ENCODE data around the gene EFNA5. TPM values are rescaled to one million over a fixed set of nuclear protein-coding genes. Genes with fewer than 3 reads are reported as not detected.

Gene EFNA5
- total RNA-seq, 4 donors from 2014 or later, result 7.7 to 18.6 (median 9.9) TPM

DNA sequence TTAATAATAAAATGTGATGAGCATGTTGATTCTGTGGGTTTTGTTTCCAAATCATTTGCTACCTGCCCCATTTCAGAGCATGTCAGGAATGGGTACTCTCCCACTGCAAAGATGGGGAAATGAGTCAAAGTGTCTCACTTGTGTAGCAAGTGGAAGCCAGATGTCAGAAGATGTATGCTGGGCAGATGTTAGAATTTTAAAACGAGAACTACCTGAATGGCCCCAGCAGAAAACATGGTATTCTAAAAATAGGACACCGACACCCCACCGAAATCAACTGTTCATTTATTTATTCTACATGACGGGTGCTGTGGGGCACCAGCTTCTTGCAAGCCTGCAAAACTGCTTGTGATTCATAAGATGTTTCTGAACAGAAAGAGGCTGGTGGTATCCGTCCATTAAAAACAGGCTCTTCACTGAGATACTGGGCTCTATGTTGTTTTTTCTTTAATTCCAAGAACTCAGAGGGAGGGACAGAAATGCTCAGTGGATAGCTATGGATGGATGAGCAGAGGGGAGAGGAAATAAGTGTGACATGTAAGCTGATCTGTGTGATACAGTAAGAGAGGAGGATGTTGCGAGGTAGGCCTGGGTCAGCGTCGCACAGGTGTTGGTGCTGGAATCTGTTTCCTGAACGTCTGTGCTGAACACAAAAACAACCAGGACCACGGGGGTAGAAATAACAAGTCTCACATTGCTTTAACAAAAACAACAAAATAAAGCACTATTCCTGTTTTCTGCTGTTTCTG, 157.2 kb downstream of the EFNA5 start:
- TF ChIP-seq, protein P1, sequence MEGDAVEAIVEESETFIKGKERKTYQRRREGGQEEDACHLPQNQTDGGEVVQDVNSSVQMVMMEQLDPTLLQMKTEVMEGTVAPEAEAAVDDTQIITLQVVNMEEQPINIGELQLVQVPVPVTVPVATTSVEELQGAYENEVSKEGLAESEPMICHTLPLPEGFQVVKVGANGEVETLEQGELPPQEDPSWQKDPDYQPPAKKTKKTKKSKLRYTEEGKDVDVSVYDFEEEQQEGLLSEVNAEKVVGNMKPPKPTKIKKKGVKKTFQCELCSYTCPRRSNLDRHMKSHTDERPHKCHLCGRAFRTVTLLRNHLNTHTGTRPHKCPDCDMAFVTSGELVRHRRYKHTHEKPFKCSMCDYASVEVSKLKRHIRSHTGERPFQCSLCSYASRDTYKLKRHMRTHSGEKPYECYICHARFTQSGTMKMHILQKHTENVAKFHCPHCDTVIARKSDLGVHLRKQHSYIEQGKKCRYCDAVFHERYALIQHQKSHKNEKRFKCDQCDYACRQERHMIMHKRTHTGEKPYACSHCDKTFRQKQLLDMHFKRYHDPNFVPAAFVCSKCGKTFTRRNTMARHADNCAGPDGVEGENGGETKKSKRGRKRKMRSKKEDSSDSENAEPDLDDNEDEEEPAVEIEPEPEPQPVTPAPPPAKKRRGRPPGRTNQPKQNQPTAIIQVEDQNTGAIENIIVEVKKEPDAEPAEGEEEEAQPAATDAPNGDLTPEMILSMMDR (IDR thresholded peaks at IDR 0.05; ENCODE audit: low read depth), result no peak

DNA sequence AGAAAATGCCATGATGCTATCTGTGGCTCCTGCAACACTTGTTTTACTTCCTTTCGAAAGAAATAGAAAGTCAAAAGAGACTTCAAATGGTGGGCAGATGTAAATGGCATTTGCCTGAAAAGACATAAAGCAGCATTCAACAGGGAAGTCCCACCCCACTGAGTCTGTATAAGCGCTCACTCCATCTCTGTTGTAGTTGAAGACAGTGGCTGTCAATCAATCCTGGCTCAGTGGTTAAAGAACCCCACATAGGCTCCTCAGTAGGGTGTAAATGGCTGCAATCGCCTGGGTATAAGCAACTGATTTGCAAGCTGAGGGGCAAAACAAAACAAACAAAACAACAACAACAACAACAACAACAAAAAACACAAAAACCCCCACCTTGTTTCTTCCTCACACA, 158.7 kb downstream of the EFNA5 start:
- TF ChIP-seq, protein P1 (IDR thresholded peaks at IDR 0.05; ENCODE audit: low read depth), result no peak

DNA sequence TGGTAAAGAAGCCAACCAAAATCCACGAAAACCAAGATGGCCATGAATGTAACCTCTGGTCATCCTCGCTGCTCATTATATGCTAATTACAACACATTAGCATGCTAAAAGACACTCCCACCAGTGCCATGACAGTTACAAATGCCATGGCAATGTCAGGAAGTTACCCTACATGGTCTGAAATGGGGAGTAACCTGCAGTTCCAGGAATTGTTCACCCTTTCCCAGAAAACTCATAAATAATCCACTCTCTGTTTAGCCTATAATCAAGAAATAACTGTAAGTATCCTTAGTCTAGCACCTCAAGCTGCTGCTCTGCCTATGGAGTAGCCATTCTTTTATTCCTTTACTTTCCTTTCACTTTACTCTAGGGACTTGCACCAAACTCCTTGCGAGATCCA, 160.6 kb downstream of the EFNA5 start:
- TF ChIP-seq, protein P1 (IDR thresholded peaks at IDR 0.05; ENCODE audit: low read depth), result no peak

DNA sequence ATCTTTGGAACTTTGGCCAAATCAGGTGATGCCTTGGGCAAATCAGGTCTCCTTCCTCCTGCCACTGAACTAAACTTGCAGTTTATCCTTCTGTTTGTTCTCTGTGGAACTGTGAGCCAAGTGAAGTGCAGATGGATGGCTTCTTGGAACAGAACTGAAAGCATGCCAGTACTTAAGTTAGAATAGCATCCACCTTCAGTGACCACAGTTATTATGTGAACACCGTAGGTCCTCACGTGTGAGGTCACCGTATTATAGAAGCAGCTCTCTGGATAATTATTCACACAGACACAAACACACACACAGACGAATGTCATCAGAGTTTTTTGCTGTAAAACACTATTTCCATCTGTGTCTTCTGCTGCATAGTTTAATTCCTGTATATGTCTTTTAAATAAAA, 162.6 kb downstream of the EFNA5 start:
- TF ChIP-seq, protein P1 (IDR thresholded peaks at IDR 0.05; ENCODE audit: low read depth), result no peak

DNA sequence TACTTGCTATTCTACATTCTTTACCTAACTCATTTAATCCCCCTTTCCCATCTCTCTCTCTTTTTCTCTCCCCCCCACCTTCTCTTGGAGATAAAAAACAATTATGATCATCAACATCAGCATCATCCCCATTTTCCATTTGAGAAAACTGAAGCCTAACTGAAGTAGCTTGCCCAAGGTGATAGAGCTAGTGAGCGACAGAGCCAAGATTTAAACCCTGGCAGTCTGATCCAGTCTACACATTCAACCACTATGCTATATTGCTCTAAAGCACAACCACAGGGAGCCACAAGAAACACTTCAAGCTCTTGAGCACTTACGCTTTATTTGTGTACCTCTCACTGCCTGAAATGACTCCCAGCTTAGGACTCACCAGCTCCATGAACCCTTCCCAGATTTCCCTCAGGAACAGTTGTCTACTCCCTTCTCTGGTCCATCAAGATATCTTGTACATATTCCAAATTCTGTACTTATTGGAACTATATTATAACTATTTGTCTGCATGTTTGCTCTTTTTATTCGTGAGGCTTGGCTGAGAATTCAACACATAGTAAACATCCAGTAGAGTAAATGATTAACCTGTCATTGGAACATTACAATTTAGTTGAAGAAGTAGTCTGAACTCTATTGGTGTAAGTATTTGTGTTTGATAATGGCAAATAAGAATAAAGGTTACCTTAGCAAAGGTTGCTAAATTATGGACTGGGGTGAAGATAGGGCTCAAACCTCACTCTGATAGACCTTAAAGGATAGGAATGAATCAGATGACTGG, 164.8 kb downstream of the EFNA5 start:
- TF ChIP-seq, protein P1 (IDR thresholded peaks at IDR 0.05; ENCODE audit: low read depth), result no peak

DNA sequence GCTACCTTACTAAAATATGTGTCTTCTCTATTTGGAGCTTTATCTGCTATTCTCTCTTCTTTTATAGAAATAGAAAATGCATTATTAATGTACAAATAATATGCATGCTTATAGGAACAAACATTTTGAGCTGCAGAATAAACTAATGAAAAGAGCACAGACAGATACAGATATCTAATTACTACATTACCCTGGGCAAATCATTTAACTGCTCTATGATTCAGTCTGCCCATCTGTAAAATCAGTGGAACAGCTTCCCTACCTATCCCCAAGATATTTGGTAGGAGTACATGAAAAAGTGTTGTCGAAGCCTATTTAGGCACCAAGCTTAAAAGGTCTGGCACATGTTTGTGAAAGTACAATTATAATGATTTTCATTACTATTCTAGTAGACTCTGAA, 166.3 kb downstream of the EFNA5 start:
- TF ChIP-seq, protein P1 (IDR thresholded peaks at IDR 0.05; ENCODE audit: low read depth), result no peak

DNA sequence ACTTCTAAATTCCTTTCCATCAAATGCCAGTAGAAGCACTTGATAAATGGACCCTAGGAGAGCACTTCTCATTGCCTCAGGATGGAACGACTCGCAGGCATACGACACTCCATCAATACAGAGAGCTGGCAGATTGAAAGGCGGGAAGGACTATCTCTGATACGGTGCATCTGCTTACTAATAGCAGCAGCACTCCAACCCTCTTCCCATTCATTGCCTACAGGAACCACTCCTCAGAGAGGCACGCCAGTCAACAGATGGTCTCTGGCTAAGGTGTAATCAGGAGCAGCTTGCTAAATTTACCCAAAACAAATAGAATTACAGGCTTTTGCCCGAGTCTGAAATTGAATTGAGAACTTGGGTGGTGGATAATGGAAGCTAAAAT, 168.1 kb downstream of the EFNA5 start:
- TF ChIP-seq, protein P1 (IDR thresholded peaks at IDR 0.05; ENCODE audit: low read depth), result no peak
